Tibial nerve (tissue), 3 donors: Measurements from ENCODE around the gene PYGO2.

Source experiments
- POLR2A ChIP-seq, 2 donors: fragments of 450-650 bp; IDR thresholded peaks; one replicate each; pipeline ENCODE4 v1.6.1; 2017; ENCODE audit warnings: antibody characterized with exemption in 2 of 2, mild to moderate bottlenecking in 2 of 2, moderate library complexity in 2 of 2
- TF ChIP-seq, protein P1 (sequence below), 5 experiments: fragments of 200-600 bp in 3 of 5; fragments of 450-650 bp in 2 of 5; sonication (generic) in 3 of 5; IDR thresholded peaks; one replicate each; pipeline ENCODE4 v1.5.1; 2016 to 2019; ENCODE audit warnings: antibody characterized with exemption in 5 of 5, mild to moderate bottlenecking in 3 of 5, moderate library complexity in 2 of 5

DNA sequence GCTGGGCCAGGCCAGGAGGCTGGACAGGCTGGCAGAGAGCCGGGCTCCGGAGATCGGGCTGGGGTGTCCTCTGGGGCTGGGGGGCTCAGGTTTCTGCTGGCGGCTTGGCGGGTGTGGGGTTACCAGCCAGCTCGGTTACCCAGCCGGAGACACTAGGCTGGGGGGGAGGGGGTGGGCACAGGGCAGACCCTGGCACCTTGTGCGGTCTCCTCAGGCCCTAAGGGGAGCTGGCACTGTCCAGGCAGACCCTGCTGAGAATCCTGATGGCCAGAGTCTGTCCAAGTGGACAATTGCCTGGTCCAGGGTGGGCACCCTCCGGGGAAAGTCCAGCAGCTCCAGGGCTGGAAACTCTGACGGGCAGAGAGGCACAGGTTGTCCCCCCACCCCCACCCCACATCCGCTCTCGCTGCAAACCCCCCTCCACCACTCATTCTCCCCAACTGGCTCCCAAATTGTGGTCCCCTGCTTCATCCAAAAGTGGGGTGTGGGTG is 47.7 kb upstream of the PYGO2 start:
- TF ChIP-seq, protein P1, sequence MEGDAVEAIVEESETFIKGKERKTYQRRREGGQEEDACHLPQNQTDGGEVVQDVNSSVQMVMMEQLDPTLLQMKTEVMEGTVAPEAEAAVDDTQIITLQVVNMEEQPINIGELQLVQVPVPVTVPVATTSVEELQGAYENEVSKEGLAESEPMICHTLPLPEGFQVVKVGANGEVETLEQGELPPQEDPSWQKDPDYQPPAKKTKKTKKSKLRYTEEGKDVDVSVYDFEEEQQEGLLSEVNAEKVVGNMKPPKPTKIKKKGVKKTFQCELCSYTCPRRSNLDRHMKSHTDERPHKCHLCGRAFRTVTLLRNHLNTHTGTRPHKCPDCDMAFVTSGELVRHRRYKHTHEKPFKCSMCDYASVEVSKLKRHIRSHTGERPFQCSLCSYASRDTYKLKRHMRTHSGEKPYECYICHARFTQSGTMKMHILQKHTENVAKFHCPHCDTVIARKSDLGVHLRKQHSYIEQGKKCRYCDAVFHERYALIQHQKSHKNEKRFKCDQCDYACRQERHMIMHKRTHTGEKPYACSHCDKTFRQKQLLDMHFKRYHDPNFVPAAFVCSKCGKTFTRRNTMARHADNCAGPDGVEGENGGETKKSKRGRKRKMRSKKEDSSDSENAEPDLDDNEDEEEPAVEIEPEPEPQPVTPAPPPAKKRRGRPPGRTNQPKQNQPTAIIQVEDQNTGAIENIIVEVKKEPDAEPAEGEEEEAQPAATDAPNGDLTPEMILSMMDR (IDR thresholded peaks at IDR 0.05), result no peak
- TF ChIP-seq POLR2A (IDR thresholded peaks at IDR 0.05), result no peak
